Left ventricle myocardium inferior (tissue), 1 donor: ENCODE data around the gene PCCA. TPM values are rescaled to one million over a fixed set of nuclear protein-coding genes. Genes with fewer than 3 reads are reported as not detected.

Source experiments
- DNase-seq: peaks from one replicate; pipeline ENCODE4 v3.0.0-alpha.2; 2020
- H3K27ac ChIP-seq: fragments of 200-600 bp; replicated peaks from 2 replicates; pipeline ENCODE4 v1.8.0; 2021
- H3K27me3 ChIP-seq: fragments of 200-600 bp; 2 replicates; pipeline ENCODE4 v1.8.0; 2021; ENCODE audit warnings: low read depth
- H3K36me3 ChIP-seq: fragments of 200-600 bp; 2 replicates; pipeline ENCODE4 v1.8.0; 2021
- H3K4me1 ChIP-seq: fragments of 200-600 bp; 2 replicates; pipeline ENCODE4 v1.8.0; 2021
- H3K4me3 ChIP-seq: fragments of 200-600 bp; 2 replicates; pipeline ENCODE4 v1.8.0; 2021; ENCODE audit warnings: mild to moderate bottlenecking, moderate library complexity
- H3K9me3 ChIP-seq: fragments of 200-600 bp; replicated peaks from 2 replicates; pipeline ENCODE4 v1.8.0; 2021
- intact Hi-C: fragments of 100-400 bp; cut with micrococcal nuclease; formaldehyde crosslinking; loops from one replicate; pipeline ENCODE4 v1.11.0; 2022
- total RNA-seq: library from RNA; stranded (reverse); fragmentation: NEBNext Ultra II Directional; extraction: Animal tissue kit (Norgen Biotek cat#: 25700); gene quantifications from one replicate; pipeline ENCODE4 v1.2.1, GENCODE V29; 2021
- TF ChIP-seq, protein P1 (sequence below): fragments of 200-600 bp; IDR thresholded peaks from 2 replicates; pipeline ENCODE4 v1.8.0; 2021; ENCODE audit warnings: antibody characterized with exemption, mild to moderate bottlenecking, borderline replicate concordance
- donor health status: DM: no; HTN: yes; CAD: no; lungs with severe emphysema.

PCCA gene
- total RNA-seq, 1 donor from 2014 or later: 65.4 TPM

DNA sequence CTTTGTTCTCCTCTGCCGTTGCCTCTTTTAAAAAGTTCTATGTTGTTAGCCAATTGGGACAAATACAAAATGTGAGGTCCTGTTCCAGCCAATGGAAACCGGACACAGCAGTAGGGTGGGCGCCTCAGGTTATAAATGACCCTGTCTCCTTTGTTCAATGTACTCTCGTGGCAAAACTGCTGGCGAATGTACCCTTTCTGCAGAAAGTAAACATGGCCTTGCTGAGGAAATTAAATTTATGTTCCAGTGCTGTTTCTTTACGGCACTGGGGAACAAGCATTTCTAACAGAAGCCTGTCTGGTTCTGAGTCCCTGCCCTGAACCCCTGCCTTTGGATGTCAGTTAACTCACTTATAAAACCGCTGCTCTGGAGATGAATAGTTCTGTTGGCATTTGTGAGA, 140.7 kb downstream of the PCCA start:
- TF ChIP-seq, protein P1, sequence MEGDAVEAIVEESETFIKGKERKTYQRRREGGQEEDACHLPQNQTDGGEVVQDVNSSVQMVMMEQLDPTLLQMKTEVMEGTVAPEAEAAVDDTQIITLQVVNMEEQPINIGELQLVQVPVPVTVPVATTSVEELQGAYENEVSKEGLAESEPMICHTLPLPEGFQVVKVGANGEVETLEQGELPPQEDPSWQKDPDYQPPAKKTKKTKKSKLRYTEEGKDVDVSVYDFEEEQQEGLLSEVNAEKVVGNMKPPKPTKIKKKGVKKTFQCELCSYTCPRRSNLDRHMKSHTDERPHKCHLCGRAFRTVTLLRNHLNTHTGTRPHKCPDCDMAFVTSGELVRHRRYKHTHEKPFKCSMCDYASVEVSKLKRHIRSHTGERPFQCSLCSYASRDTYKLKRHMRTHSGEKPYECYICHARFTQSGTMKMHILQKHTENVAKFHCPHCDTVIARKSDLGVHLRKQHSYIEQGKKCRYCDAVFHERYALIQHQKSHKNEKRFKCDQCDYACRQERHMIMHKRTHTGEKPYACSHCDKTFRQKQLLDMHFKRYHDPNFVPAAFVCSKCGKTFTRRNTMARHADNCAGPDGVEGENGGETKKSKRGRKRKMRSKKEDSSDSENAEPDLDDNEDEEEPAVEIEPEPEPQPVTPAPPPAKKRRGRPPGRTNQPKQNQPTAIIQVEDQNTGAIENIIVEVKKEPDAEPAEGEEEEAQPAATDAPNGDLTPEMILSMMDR: no peak
- no peaks in the 10 kb centered on the region for H3K27me3 ChIP-seq
- intact Hi-C loops: loop anchor here (10.0 kb wide), 1 partner anchor 335 kb away; no protein-coding TSS in a partner anchor

DNA sequence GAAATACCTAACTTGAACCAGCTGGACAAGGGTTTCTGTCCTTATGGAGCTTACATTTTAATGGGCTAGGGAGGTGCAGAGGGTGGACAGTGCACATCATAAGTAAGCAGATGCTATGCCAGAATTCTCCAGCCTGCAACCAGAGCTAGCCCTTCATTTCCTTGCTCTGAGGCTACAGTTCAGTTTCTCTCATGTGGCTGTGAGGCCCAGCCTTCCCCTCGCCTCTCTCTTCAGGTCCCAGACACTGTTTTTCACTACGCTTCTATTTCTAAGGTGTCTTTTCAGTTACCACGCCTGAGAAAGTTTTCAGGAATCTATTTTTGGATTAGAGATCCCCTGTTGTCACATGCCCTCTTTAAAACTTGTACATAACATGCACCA, 141.9 kb downstream of the PCCA start:
- DNase-seq: no peak
- TF ChIP-seq, protein P1: no peak
- H3K36me3 ChIP-seq: no peaks in the 10 kb centered on the region
- no peaks in the 10 kb centered on the region for H3K27me3 ChIP-seq
- no peak overlapping the region for H3K4me3 ChIP-seq
- H3K9me3 ChIP-seq: no peaks in the 10 kb centered on the region
- no peak overlapping the region for H3K27ac ChIP-seq
- intact Hi-C loops: loop anchor here (10.0 kb wide), 1 partner anchor 336 kb away; no protein-coding TSS in a partner anchor
- peaks cover 36% of the 10 kb centered on the region for H3K4me1 ChIP-seq

More for the DNA sequence above, 140.7 kb downstream of the PCCA start:
- Histone ChIP-seq H3K27ac (no peak overlapping the region), H3K4me3 (no peak overlapping the region), H3K4me1 (peaks cover 25% of the 10 kb centered on the region), H3K36me3 (no peaks in the 10 kb centered on the region), H3K9me3 (no peaks in the 10 kb centered on the region)
- DNase-seq: no peak

DNA sequence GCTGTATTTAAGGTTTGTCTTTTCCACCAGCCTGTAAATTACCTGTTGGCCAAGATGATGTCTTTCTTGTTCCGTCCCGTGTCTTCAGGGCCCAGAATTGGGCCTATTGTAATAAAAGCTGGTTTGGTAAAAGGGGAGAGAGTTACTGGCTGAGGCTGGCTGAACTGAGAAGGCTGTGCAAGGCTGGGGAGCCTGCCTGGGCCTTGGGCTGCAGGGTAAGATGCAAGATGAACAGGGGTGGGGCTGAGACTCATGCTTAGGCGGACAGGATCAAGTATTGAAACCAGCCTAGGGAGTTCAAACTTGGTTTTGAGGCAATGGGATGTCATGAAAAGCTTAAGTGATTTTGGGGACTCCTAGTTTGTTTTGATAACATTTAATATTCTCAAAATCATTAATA, 142.3 kb downstream of the PCCA start:
- Histone ChIP-seq H3K4me3 (no peak overlapping the region), H3K9me3 (no peaks in the 10 kb centered on the region), H3K36me3 (no peaks in the 10 kb centered on the region), H3K27ac (no peak overlapping the region), H3K27me3 (no peaks in the 10 kb centered on the region), H3K4me1 (peaks cover 38% of the 10 kb centered on the region)
- TF ChIP-seq, protein P1: no peak
- intact Hi-C loops: loop anchor here (10.0 kb wide), 1 partner anchor 336 kb away; no protein-coding TSS in a partner anchor
- DNase-seq: no peak

DNA sequence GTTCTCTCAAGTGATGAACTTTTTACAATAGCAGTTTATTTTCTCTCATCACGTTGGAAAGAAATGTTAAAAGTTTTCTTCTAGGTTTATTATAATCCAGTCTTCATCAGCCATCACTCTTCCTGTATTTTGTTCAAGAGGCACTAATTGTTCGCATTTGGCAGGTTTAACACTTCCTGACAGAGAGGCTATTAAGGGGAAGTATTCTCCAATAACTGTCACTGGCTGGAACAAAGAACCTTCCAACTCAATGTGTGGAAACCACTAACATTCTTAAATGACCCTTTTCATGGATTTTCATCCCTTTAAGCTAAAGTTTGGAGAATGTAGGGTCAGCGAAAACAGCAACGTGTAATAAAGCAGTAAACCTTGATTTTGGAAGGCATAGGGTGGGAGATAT, 145.1 kb downstream of the PCCA start:
- intact Hi-C loops: loop anchor here (10.0 kb wide), 1 partner anchor 339 kb away; no protein-coding TSS in a partner anchor
- Histone ChIP-seq H3K27me3 (no peaks in the 10 kb centered on the region), H3K4me3 (no peak overlapping the region), H3K9me3 (no peaks in the 10 kb centered on the region), H3K27ac (no peak overlapping the region), H3K4me1 (peaks cover 38% of the 10 kb centered on the region), H3K36me3 (no peaks in the 10 kb centered on the region)
- TF ChIP-seq, protein P1: no peak
- DNase-seq: no peak

DNA sequence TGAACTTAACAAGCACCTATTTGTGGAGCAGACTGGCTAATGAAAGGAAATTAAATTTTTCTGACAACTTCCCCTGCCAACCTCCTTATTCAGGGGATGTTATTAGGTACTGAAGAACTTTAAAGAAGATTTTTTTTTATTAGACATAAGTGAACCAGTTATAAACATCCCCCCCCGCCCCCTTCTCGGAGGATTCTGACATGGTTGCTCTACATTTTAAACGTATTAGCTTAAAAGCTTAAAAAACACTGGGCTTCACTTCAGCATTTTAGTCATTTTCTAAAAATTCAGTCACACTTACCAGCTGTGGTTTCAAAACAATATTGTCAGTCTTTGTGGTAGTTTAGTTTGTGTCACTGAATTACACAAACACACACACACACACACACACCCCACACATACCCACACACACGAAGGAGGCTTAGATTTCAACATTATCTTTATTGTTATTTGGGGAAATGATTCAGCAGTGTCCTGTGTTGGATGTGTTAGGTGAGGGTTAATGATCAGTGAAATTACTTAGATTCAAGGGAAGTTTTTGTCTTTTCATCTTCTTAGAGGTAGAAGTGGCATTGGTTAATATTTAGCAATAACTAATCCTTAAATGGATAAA, 145.7 kb downstream of the PCCA start:
- no peaks in the 10 kb centered on the region for H3K36me3 ChIP-seq
- no peak overlapping the region for H3K27ac ChIP-seq
- no peak overlapping the region for H3K4me3 ChIP-seq
- peaks cover 38% of the 10 kb centered on the region for H3K4me1 ChIP-seq
- TF ChIP-seq, protein P1: no peak
- no peaks in the 10 kb centered on the region for H3K9me3 ChIP-seq
- H3K27me3 ChIP-seq: no peaks in the 10 kb centered on the region
- DNase-seq: no peak
- intact Hi-C loops: loop anchor here (5.0 to 10.0 kb wide), 2 partner anchors 340 to 577 kb away; no protein-coding TSS in a partner anchor
